NCI-H1092 treated with DMSO at 0.1 percent for 48 hours (cell line): Measurements from ENCODE around the gene CDR2.
"Not testable (repeated sequence)": the region's sequence is repeated elsewhere in the genome, so short reads cannot be mapped to it uniquely, and the experiment has no call there.

ENCODE experiments used
- DNase-seq: peaks from one replicate; lab custom pipeline; 2025; lab: John Stamatoyannopoulos, UW

The CDR2 gene

GRCh38 chr16:22352723-22353122 lies 21.7 kb downstream of the CDR2 start:
- no peak for DNase-seq

GRCh38 chr16:22352140-22352539 lies 22.3 kb downstream of the CDR2 start:
- DNase-seq = no peak

- not testable (repeated sequence) for DNase-seq
Observed at GRCh38 chr16:22351017-22351416, 23.4 kb downstream of the CDR2 start.

DNA sequence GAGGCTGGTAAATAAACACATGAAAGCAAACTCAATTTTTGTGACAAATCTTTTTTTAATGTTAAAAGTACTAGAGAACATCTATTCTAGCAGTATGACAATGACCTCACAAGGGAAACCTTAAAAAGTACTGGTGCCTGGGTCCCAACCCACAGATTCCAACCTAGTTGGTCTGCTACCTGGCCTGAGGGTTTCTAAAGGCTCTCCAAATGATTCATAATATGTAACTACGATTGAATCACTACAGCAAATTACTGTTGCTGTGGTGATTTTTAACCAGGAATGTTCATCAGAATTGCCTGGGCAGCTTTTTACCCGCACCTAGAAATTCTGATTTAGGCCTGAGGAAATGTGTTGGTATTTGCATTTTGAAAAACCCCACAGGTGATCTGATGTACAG lies 26.1 kb downstream of the CDR2 start:
- DNase-seq = no peak

DNA sequence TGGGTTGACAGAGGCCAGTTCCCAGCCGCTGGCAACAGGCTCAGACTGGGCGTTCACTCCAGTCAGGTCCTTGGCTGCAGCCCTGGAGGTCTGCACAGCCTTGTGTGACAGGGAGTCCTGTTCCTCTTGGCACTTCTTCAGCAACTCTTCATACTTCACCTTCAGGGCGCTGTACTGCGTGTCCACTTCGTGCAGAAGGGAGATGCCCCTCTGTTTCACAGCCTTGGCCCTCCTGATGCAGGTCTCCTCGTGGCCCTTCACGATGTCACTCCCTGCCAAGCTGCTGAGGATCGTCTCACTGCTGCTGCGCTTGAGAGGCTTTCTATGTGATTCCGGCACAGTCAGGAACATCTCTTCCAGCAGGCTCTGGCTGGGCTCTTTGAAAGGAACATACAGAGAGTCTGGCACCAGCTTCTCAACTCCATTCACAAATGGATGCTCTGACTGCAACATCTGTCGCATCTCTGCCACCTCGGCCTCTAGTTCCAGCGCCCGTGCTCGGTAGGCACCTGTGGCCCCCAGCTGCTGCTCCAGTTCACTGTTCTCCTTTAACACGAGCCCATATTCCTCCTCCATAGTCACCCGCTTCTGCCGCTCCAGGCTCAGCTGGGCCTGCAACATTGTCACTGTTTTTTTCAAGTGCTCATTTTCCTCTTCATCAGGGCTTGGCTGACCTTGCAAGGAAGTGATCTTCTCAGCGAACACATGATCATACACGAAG lies 27.2 kb downstream of the CDR2 start:
- DNase-seq = no peak

DNA sequence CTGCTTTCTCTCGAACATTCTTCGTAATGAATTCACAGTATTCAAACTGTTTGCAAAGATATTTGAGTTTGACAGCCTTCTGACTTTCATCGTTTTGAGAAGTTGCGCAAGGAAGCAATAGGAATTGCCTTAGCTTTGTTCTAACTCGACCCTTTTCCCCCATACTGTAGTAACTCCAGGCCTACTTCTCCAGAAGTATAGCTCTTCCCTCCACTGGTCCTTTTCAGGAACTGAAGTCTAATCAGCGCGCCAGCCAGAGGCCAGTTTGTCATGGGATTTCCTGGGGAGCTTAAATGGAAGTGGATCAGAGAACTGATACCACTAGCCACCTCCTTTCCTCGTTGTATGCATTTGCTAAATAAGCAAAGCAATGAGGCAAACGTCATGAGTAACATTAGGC lies 27.9 kb downstream of the CDR2 start:
- no peak for DNase-seq

DNA sequence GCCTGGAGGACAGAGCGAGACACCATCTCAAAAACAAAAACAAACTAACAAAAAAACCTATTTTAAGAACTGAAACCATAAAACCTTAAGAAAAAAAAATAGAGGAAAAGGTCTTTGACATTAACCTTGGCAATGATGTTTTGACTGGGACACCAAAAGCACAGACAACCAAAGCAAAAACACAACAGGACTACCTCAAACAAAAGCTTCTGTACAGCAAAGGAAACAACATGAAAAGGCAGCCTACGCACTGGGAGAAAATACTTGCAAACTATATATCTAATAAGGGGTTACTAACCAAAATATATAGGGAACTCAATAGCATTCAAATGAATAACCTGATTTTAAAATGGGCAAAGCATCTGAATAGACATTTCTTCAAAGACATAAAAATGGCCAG lies 32.3 kb downstream of the CDR2 start:
- no peak for DNase-seq

GRCh38 chr16:22340945-22341344 lies 33.5 kb downstream of the CDR2 start:
- no peak for DNase-seq

DNA sequence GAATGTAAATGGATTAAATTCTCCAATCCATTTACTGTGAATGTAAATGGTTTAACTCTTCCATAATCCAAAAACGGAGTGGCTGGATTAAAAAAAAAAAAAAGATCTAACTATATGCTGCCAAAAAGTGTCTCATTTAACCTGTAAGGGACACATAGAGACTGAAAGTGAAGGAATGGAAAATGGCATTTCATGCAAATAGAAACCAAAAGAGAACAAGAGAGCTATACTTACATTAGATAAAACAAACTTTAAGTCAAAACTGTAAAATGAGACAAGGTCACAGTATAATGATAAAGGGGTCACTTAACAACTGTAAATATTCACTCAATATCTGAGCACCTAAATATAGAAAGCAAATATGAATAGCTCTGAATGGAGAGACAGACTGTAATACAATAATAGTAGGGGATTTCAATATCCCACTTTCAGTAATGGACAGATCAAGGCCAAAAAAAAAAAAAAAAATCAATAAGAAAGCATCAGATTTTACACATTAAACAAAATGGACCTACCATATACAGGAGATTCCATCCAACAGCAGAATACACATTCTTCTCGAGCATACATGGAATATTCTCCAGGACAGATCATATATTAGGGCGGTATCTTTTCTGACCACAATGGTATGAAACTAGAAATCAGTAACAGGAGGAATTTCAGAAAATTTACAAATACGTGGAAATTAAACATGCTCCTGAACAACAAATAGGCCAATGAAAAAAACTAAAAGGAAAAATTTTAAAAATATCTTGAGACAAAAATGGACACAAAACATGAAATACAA lies 36.4 kb downstream of the CDR2 start:
- DNase-seq = no peak

GRCh38 chr16:22337045-22337444 lies 37.4 kb downstream of the CDR2 start:
- DNase-seq = no peak

GRCh38 chr16:22336581-22336980 lies 37.8 kb downstream of the CDR2 start:
- no peak for DNase-seq

GRCh38 chr16:22335668-22336246 lies 38.7 kb downstream of the CDR2 start:
- no peak for DNase-seq

GRCh38 chr16:22333457-22333994 lies 40.9 kb downstream of the CDR2 start:
- DNase-seq = no peak

DNA sequence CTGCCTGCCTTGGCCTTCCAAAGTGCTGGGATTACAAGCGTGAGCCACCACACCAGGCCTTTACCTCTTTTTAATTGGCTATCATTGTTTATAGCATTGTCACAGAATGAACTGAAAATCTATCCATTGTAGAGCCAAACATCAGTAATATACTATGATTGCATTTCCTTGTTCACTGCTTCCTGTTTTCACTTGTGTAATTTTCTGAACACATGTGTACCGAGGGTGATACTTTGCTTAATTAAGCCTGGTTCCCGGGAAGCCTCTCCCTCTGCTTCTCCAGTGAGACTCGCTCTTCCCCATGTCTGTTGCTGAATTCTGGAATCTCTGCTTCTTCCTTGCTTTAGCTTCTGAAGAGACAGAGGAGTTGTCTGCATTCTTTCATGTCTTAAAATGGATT lies 44.1 kb downstream of the CDR2 start:
- DNase-seq = no peak

- no peak for DNase-seq
Observed at GRCh38 chr16:22329199-22329695, 45.2 kb downstream of the CDR2 start.

DNA sequence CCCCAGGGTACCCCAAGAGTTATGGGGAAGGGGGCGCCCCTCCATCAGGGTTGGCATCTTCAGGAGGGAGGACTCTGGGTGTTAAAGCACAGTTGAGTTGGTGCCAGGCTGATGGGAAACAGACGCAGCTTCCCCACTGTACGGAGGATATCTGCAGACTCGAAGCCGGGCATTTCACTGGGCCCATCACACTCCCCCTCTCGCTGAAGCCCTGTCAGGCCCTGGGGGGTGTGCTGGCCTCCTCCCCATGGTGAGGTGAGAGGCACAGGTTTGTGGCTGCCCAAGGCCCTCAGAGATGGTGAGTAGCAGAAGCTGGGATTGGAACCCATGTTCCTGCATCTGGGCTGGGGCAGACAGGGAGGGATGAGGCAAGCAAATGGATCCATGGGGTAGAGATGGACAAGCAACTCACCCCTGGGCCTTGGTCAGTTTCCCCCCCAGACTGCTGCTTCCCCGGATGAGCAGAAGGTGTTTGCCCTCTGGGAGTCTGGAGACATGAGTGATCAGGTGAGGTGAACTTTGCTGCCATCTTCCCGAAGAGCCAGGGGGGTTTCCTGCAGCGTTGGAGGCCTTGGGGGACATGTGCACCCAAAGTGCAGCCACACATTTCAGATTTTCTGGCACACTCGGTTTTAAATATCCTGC lies 46.2 kb downstream of the CDR2 start:
- DNase-seq = no peak

- DNase-seq = no peak
Observed at GRCh38 chr16:22327446-22327775, 47.0 kb downstream of the CDR2 start.

- no peak for DNase-seq
Observed at GRCh38 chr16:22326771-22327445, 47.5 kb downstream of the CDR2 start.

- no peak for DNase-seq
Observed at GRCh38 chr16:22326369-22326652, 48.1 kb downstream of the CDR2 start.

DNA sequence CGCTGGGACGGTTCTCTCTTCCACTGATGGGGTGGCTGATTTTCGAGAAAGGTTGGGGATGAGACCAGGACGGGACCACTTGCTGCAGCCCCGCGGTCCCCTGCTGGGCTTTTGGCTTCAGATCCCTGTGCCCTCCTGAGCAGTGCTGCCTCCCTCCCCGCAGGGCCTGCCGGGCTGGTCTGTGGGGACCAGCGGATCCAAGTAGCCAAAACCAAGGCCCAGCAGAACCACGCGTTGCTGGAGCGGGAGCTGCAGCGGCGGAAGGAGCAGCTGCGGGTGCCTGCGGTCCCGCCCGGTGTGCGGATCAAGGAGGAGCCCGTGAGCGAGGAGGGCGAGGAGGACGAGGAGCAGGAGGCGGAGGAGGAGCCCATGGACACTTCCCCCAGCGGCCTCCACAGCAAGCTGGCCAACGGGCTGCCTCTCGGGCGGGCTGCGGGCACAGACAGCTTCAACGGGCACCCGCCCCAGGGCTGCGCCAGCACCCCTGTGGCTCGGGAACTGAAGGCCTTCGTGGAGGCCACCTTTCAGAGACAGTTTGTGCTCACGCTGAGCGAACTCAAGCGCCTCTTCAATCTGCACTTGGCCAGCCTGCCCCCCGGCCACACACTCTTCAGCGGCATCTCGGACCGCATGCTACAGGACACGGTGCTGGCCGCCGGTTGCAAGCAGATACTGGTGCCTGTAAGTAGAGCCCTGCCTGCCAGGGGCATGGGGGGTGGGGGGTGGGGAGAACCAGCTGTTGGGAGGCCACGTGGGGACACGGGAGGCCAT lies 48.6 kb downstream of the CDR2 start:
- no peak for DNase-seq
